Medulla oblongata (tissue), 1 donor: ENCODE results near the gene SLC5A4.
"Not testable (repeated sequence)": the region's sequence is repeated elsewhere in the genome, so short reads cannot be mapped to it uniquely, and the experiment has no call there.

Experiments used
- DNase-seq: peaks from one replicate; pipeline ENCODE4 v3.0.0-alpha.2; 2015; ENCODE audit errors: extremely low spot score

The SLC5A4 gene

GRCh38 chr22:32199961-32200360, 55.2 kb downstream of the SLC5A4 start:
- DNase-seq = no peak

DNA sequence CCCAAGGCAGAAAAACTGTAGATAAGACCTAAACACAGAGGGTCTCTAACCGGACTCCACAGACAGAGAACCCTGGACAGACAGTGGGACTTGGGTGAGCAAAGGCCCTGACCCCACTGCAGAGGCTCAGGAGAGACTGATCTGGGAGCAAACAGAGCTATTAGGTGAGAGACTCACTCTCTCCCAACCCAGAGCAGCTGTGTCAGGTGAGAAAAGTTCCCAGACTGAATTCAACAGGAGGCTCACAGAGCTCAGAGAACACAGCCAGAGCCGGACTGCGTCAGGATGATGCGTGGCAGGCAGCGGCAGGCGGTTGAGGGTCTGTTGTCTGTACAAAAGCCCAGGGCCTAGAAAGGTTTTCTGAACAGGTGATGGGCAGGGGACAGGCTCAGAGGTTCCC, 55.8 kb downstream of the SLC5A4 start:
- DNase-seq = no peak

- not testable (repeated sequence) for DNase-seq
These were observed 57.5 kb downstream of the SLC5A4 start for GRCh38 chr22:32197553-32198226.

DNA sequence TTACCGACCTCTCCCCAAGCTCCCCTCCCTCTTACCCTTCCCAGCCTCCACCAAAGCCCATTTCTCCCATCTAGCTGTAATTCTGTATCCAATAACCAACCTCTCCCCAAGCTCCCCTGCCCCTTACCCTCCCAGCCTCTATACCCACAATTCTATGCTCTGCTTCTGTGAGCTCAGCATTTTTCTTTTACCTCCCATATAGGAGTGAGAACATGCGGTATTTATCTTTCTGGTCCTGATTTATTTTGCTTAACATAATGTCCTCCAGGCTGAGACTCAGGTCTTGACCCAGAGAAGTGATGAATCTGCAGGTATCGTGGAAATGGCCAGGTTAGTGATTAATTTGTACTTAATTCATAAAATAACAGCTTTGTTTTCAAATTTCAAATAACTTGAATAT, 59.2 kb downstream of the SLC5A4 start:
- not testable (repeated sequence) for DNase-seq

- DNase-seq = not testable (repeated sequence)
These were observed 61.8 kb downstream of the SLC5A4 start for GRCh38 chr22:32193346-32193745.

GRCh38 chr22:32191021-32191420, 64.1 kb downstream of the SLC5A4 start:
- DNase-seq = not testable (repeated sequence)

DNA sequence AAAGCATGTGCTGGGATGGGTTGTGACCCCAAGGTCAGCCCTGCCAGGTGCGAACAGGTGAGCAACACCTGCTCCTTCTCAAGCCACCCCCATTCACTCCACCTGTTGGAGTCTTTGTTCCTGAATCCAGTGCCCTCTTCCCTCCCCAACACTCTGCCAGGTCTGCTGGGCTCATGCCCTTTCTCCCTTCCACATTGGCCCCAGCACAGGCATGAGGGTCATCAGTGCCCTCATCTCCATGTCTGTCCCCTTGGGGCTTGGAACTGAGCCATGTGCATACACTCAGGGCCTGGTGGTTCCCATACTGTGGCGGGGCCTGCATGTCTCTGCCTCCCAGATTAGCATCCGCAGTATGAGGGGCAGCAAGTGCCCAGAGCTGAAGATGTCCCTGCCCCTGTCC, 69.3 kb downstream of the SLC5A4 start:
- DNase-seq = no peak

- DNase-seq = no peak
These were observed 71.5 kb downstream of the SLC5A4 start for GRCh38 chr22:32183625-32184024.

GRCh38 chr22:32181043-32181442, 74.1 kb downstream of the SLC5A4 start:
- DNase-seq = no peak

- no peak for DNase-seq
These were observed 77.9 kb downstream of the SLC5A4 start for GRCh38 chr22:32177221-32177765.

GRCh38 chr22:32175683-32176644, 79.2 kb downstream of the SLC5A4 start:
- no peak for DNase-seq

- DNase-seq = no peak
These were observed 80.0 kb downstream of the SLC5A4 start for GRCh38 chr22:32175115-32175514.
